Transverse colon (tissue), 4 donors: ENCODE measurements around the gene ZNF407. TPM values are rescaled to one million over a fixed set of nuclear protein-coding genes. Genes with fewer than 3 reads are reported as not detected.

Experiments used
- DNase-seq: peaks from one replicate; pipeline ENCODE4 v3.0.0-alpha.2; 2019
- H3K27ac ChIP-seq, 4 donors: fragments of 200-600 bp; sonication (generic); 2 replicates each; pipeline ENCODE4 v1.5.1; 2016 to 2018; ENCODE audit warnings: inconsistent platforms in 4 of 4
- H3K27me3 ChIP-seq: fragments of 200-600 bp; sonication (generic); 2 replicates; pipeline ENCODE4 v1.5.1; 2017; ENCODE audit warnings: inconsistent platforms
- H3K36me3 ChIP-seq, 4 donors: fragments of 200-600 bp; sonication (generic); 2 replicates each; pipeline ENCODE4 v1.5.1; 2017 to 2019; ENCODE audit warnings: inconsistent platforms in 4 of 4
- H3K4me1 ChIP-seq, 4 donors: fragments of 200-600 bp; sonication (generic); 2 replicates each; pipeline ENCODE4 v1.5.1; 2017 to 2020; ENCODE audit warnings: inconsistent platforms in 4 of 4
- H3K4me3 ChIP-seq, 4 donors: fragments of 200-600 bp; sonication (generic); 1 replicate in 1 of 4; 2 replicates in 3 of 4; pipeline versions ENCODE4 v1.5.1 to v1.6.1; 2017 to 2019; ENCODE audit warnings: inconsistent platforms in 4 of 4
- H3K9me3 ChIP-seq, 2 donors: fragments of 200-600 bp; sonication (generic); 2 replicates each; pipeline ENCODE4 v1.5.1; 2017 to 2019; ENCODE audit warnings: inconsistent platforms in 2 of 2
- CTCF ChIP-seq, 5 experiments: fragments of 200-600 bp in 3 of 5; fragments of 450-650 bp in 2 of 5; sonication (generic) in 3 of 5; IDR thresholded peaks; 1 replicate in 2 of 5; 2 replicates in 3 of 5; pipeline ENCODE4 v1.5.1; 2016 to 2017; ENCODE audit warnings: antibody characterized with exemption in 5 of 5, inconsistent platforms in 3 of 5, mild to moderate bottlenecking in 2 of 5, moderate library complexity in 1 of 5
- EP300 ChIP-seq: sonication (generic); formaldehyde crosslinking; IDR thresholded peaks from one replicate; pipeline ENCODE4 v1.6.1; 2017; ENCODE audit warnings: antibody characterized with exemption, low read depth
- POLR2A ChIP-seq: fragments of 450-650 bp; IDR thresholded peaks from one replicate; pipeline ENCODE4 v1.6.1; 2016; ENCODE audit warnings: antibody characterized with exemption, mild to moderate bottlenecking, moderate library complexity
- POLR2AphosphoS5 ChIP-seq, 3 donors: sonication (generic); formaldehyde crosslinking; IDR thresholded peaks; one replicate each; pipeline ENCODE4 v1.6.1; 2016; ENCODE audit warnings: antibody characterized with exemption in 3 of 3
- WGBS, 2 donors: methylation state at CpG; one replicate each; pipeline ENCODE4 v1.1.5; 2018; ENCODE audit warnings: low coverage in 1 of 2; 5-methylcytosine and 5-hydroxymethylcytosine counted together
- in situ Hi-C, 4 donors: fragments of 200-750 bp; cut with MboI; loops; one replicate each; pipeline versions ENCODE4 v1.15.0 to v1.15.1; 2017; ENCODE audit warnings: low sequenced_read_pairs in 3 of 4, low pct_ligation_motif_present in 1 of 4, low pct_unique_long_range_greater_than_20kb in 1 of 4
- intact Hi-C: fragments of 100-400 bp; cut with DNase I; formaldehyde crosslinking; loops from one replicate; pipeline ENCODE4 v1.15.1; 2023; ENCODE audit warnings: low total_unique reads
- total RNA-seq, 4 donors: library from RNA; depleted of rRNA; stranded (reverse); fragments of >200 nt; gene quantifications; one replicate each; pipeline ENCODE4 v1.1.0, GENCODE V29; 2016

ZNF407 gene
- total RNA-seq, 4 donors from 2014 or later: 13.5 to 24.1 (median 20.1) TPM

- no peak overlapping the region for H3K27ac ChIP-seq
- H3K27me3 ChIP-seq: no peaks in the 10 kb centered on the region
- H3K9me3 ChIP-seq: no peaks in the 10 kb centered on the region
- in situ Hi-C loops: no loop called here
- no peak overlapping the region for H3K4me3 ChIP-seq
- no peaks in the 10 kb centered on the region for H3K36me3 ChIP-seq
- DNase-seq: no peak
- intact Hi-C loops: no loop called here
- 62 to 74% methylated on average over 4 of the region's 4 CpGs for WGBS, 2 donors
- no peaks in the 10 kb centered on the region for H3K4me1 ChIP-seq
- TF ChIP-seq POLR2A (no peak), EP300 (no peak), CTCF (IDR thresholded peaks at IDR 0.05) (no peak), POLR2AphosphoS5 (IDR thresholded peaks at IDR 0.05) (no peak)
Measured at GRCh38 chr18:74604774-74605173, 7.1 kb downstream of the ZNF407 start.

GRCh38 chr18:74608681-74609080 lies 11.0 kb downstream of the ZNF407 start:
- intact Hi-C loops (no loop called here), in situ Hi-C loops (no loop called here)
- Histone ChIP-seq H3K9me3 (no peaks in the 10 kb centered on the region), H3K27me3 (no peaks in the 10 kb centered on the region), H3K4me3 (no peak overlapping the region), H3K4me1 (no peaks in the 10 kb centered on the region), H3K36me3 (no peaks in the 10 kb centered on the region), H3K27ac (no peak overlapping the region)
- DNase-seq: no peak
- 88 to 89% methylated on average over 2 of the region's 2 CpGs for WGBS, 2 donors
- TF ChIP-seq CTCF (IDR thresholded peaks at IDR 0.05) (no peak), POLR2AphosphoS5 (IDR thresholded peaks at IDR 0.05) (no peak), EP300 (no peak), POLR2A (no peak)

GRCh38 chr18:74609535-74609934 lies 11.9 kb downstream of the ZNF407 start:
- Histone ChIP-seq H3K9me3 (no peaks in the 10 kb centered on the region), H3K4me1 (no peaks in the 10 kb centered on the region), H3K36me3 (no peaks in the 10 kb centered on the region), H3K4me3 (no peak overlapping the region), H3K27ac (no peak overlapping the region), H3K27me3 (no peaks in the 10 kb centered on the region)
- WGBS, 2 donors: 85 to 100% methylated on average over 3 of the region's 3 CpGs
- TF ChIP-seq POLR2A (no peak), POLR2AphosphoS5 (IDR thresholded peaks at IDR 0.05) (no peak), CTCF (IDR thresholded peaks at IDR 0.05) (no peak), EP300 (no peak)
- in situ Hi-C loops (no loop called here), intact Hi-C loops (no loop called here)
- no peak for DNase-seq

- Histone ChIP-seq H3K36me3 (no peaks in the 10 kb centered on the region), H3K4me1 (no peaks in the 10 kb centered on the region), H3K4me3 (no peak overlapping the region), H3K27me3 (no peaks in the 10 kb centered on the region), H3K9me3 (no peaks in the 10 kb centered on the region), H3K27ac (no peak overlapping the region)
- TF ChIP-seq EP300 (no peak), CTCF (IDR thresholded peaks at IDR 0.05) (no peak), POLR2AphosphoS5 (IDR thresholded peaks at IDR 0.05) (no peak), POLR2A (no peak)
- DNase-seq: no peak
- WGBS, 2 donors: 87 to 92% methylated on average over 7 of the region's 7 CpGs
- in situ Hi-C loops (no loop called here), intact Hi-C loops (no loop called here)
Measured at GRCh38 chr18:74610051-74610615, 12.5 kb downstream of the ZNF407 start.
